ENCODE data around the gene USP3. TPM values are rescaled to one million over a fixed set of nuclear protein-coding genes. Genes with fewer than 3 reads are reported as not detected.

Gene USP3
- polyA plus RNA-seq, 1 of the 3 experiments (the other 2 are of a cell fraction): 9.3 TPM

DNA sequence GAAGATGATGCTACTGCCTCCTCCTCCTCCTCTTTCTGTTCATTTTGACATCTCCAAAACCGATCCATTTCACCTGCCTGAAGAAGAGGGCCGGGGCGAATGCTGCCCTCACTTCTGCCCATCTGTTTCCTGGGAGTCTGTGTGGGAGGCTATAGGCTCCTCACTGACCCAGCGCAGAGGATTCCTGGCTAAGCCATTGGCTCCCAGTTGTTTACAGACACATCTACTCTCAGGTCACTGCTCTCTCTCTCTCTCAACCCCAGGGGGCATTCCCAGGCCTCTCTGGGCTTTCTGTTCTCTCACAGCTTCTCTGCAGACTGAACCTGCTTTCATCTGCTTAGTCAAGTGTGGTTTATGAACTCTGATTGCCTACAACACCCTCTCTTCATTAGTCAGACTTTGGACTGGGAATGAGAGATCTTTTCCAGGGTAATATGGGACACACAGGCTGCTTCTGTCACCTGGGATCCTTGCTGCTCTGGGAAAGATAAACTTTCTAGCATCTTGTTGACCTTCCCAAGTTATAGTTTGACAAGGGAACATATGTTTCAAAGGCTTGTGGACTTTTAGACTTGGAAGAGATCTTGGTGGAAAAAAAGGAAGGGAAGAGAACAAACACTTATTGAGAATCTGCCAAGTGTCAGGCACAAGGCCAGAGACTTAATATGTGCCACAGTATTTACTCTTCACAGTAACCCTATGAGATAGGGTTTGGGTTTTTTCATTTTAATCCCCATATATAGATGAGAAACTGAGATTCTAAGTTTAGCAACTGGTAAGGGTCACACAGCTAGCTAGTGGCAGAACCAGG, 30.2 kb upstream of the USP3 start:
- no peak overlapping the region for H3K4me3 ChIP-seq (ENCODE audit: low read depth in 2 of 2, low read length in 1 of 2)
- no peaks in the 10 kb centered on the region for H3K27me3 ChIP-seq (ENCODE audit: insufficient read depth)
- peaks cover 0 to 9% of the 10 kb centered on the region in 2 experiments; a peak in 1 of 4 replicates for H3K4me1 ChIP-seq (ENCODE audit: control insufficient read depth in 1 of 2, insufficient read depth in 2 of 2, low read depth in 1 of 2, low read length in 1 of 2)
- no peak for TF ChIP-seq NRF1 (IDR thresholded peaks at IDR 0.05; ENCODE audit: low read depth, low read length)
- no peak for TF ChIP-seq TCF12 (IDR thresholded peaks at IDR 0.05)
- TF ChIP-seq, protein P1, sequence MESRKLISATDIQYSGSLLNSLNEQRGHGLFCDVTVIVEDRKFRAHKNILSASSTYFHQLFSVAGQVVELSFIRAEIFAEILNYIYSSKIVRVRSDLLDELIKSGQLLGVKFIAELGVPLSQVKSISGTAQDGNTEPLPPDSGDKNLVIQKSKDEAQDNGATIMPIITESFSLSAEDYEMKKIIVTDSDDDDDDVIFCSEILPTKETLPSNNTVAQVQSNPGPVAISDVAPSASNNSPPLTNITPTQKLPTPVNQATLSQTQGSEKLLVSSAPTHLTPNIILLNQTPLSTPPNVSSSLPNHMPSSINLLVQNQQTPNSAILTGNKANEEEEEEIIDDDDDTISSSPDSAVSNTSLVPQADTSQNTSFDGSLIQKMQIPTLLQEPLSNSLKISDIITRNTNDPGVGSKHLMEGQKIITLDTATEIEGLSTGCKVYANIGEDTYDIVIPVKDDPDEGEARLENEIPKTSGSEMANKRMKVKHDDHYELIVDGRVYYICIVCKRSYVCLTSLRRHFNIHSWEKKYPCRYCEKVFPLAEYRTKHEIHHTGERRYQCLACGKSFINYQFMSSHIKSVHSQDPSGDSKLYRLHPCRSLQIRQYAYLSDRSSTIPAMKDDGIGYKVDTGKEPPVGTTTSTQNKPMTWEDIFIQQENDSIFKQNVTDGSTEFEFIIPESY (IDR thresholded peaks at IDR 0.05; ENCODE audit: borderline replicate concordance, low read depth): no peak
- no peak for TF ChIP-seq JUND (IDR thresholded peaks at IDR 0.05)
- no peak for TF ChIP-seq GATA2 (CRISPR knock-in tag; IDR thresholded peaks at IDR 0.05)
- no peak for TF ChIP-seq GABPA (IDR thresholded peaks at IDR 0.05; ENCODE audit: low read depth)
- TF ChIP-seq, protein P2, sequence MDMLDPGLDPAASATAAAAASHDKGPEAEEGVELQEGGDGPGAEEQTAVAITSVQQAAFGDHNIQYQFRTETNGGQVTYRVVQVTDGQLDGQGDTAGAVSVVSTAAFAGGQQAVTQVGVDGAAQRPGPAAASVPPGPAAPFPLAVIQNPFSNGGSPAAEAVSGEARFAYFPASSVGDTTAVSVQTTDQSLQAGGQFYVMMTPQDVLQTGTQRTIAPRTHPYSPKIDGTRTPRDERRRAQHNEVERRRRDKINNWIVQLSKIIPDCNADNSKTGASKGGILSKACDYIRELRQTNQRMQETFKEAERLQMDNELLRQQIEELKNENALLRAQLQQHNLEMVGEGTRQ (IDR thresholded peaks at IDR 0.05; ENCODE audit: borderline replicate concordance, low read depth, low read length): no peak
- TF ChIP-seq MXI1 (IDR thresholded peaks at IDR 0.05; ENCODE audit: low read depth, low read length): no peak
- no peak for TF ChIP-seq TEAD4 (IDR thresholded peaks at IDR 0.05; ENCODE audit: borderline replicate concordance, insufficient read depth)
- TF ChIP-seq, protein P3, sequence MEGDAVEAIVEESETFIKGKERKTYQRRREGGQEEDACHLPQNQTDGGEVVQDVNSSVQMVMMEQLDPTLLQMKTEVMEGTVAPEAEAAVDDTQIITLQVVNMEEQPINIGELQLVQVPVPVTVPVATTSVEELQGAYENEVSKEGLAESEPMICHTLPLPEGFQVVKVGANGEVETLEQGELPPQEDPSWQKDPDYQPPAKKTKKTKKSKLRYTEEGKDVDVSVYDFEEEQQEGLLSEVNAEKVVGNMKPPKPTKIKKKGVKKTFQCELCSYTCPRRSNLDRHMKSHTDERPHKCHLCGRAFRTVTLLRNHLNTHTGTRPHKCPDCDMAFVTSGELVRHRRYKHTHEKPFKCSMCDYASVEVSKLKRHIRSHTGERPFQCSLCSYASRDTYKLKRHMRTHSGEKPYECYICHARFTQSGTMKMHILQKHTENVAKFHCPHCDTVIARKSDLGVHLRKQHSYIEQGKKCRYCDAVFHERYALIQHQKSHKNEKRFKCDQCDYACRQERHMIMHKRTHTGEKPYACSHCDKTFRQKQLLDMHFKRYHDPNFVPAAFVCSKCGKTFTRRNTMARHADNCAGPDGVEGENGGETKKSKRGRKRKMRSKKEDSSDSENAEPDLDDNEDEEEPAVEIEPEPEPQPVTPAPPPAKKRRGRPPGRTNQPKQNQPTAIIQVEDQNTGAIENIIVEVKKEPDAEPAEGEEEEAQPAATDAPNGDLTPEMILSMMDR (IDR thresholded peaks at IDR 0.05): no peak
- TF ChIP-seq RFX5 (IDR thresholded peaks at IDR 0.05; ENCODE audit: low read length): no peak
- no peak for TF ChIP-seq EP300 (IDR thresholded peaks at IDR 0.05; ENCODE audit: borderline replicate concordance in 1 of 2, low read depth in 1 of 2, low read length in 1 of 2)
- TF ChIP-seq, protein P4, sequence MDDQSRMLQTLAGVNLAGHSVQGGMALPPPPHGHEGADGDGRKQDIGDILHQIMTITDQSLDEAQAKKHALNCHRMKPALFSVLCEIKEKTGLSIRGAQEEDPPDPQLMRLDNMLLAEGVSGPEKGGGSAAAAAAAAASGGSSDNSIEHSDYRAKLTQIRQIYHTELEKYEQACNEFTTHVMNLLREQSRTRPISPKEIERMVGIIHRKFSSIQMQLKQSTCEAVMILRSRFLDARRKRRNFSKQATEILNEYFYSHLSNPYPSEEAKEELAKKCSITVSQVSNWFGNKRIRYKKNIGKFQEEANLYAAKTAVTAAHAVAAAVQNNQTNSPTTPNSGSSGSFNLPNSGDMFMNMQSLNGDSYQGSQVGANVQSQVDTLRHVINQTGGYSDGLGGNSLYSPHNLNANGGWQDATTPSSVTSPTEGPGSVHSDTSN (IDR thresholded peaks at IDR 0.05): no peak
- TF ChIP-seq, protein P5, sequence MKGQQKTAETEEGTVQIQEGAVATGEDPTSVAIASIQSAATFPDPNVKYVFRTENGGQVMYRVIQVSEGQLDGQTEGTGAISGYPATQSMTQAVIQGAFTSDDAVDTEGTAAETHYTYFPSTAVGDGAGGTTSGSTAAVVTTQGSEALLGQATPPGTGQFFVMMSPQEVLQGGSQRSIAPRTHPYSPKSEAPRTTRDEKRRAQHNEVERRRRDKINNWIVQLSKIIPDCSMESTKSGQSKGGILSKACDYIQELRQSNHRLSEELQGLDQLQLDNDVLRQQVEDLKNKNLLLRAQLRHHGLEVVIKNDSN (IDR thresholded peaks at IDR 0.05; ENCODE audit: borderline replicate concordance, low read depth): no peak
- no peak for TF ChIP-seq FOXJ3 (CRISPR knock-in tag; IDR thresholded peaks at IDR 0.05)
- TF ChIP-seq RCOR1 (IDR thresholded peaks at IDR 0.05; ENCODE audit: low read length): no peak
- TF ChIP-seq ELF1 (IDR thresholded peaks at IDR 0.05): no peak
- no peak for TF ChIP-seq CHD2 (IDR thresholded peaks at IDR 0.05; ENCODE audit: low read length, partially characterized antibody)
- TF ChIP-seq, protein P6, sequence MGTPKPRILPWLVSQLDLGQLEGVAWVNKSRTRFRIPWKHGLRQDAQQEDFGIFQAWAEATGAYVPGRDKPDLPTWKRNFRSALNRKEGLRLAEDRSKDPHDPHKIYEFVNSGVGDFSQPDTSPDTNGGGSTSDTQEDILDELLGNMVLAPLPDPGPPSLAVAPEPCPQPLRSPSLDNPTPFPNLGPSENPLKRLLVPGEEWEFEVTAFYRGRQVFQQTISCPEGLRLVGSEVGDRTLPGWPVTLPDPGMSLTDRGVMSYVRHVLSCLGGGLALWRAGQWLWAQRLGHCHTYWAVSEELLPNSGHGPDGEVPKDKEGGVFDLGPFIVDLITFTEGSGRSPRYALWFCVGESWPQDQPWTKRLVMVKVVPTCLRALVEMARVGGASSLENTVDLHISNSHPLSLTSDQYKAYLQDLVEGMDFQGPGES (IDR thresholded peaks at IDR 0.05; ENCODE audit: low read depth, low read length): no peak
- H3K27ac ChIP-seq (ENCODE audit: low read depth in 2 of 2, low read length in 1 of 2): peak overlapping the region in 1 of 2 experiments; percentile 43; a peak in 1 of 4 replicates
- H3K4me2 ChIP-seq: no peak overlapping the region
- H3K79me2 ChIP-seq (ENCODE audit: insufficient read depth): no peaks in the 10 kb centered on the region
- CTCF ChIA-PET: interaction anchor here (3.3 kb wide), 1 partner anchor 8 kb away, joined by 21 read pairs; no protein-coding TSS in a partner anchor
- DNase-seq: no peak
- no peak overlapping the region for H3K9ac ChIP-seq
- H3K9me3 ChIP-seq: no peaks in the 10 kb centered on the region
- POLR2A ChIA-PET: no interaction called here
- 0 out of 2 replicates have a peak overlapping the region, but pooled peaks have one; percentile 37 for H2AFZ ChIP-seq (ENCODE audit: low read depth)
- H4K20me1 ChIP-seq (ENCODE audit: insufficient read depth): no peaks in the 10 kb centered on the region
- WGBS (ENCODE audit: low lambda C conversion rate): 84% methylated on average over 4 of the region's 4 CpGs
- no peaks in the 10 kb centered on the region for H3K36me3 ChIP-seq (replicated peaks in 1 of 2; ENCODE audit: control insufficient read depth in 1 of 2, insufficient read depth in 2 of 2, low read length in 1 of 2)
- no peaks in the 10 kb centered on the region for H3K9me2 ChIP-seq
- H3F3A ChIP-seq (replicated peaks; ENCODE audit: insufficient read depth): peaks cover 6% of the 10 kb centered on the region

Measured in SK-N-SH (cell line).